AG08395 (cell line): ENCODE data around the gene DRAXIN.

Source experiments
- DNase-seq: peaks from one replicate; pipeline ENCODE4 v3.0.0; 2012; ENCODE audit warnings: mixed read lengths, low spot score

DRAXIN gene

GRCh38 chr1:11690397-11691301, 861 bp upstream of the DRAXIN start:
- DNase-seq: no peak

- DNase-seq: no peak
Measured at GRCh38 chr1:11691928-11692711, 610 bp downstream of the DRAXIN start.

- peak; percentile 97 for DNase-seq
Measured at GRCh38 chr1:11693024-11693590, 1.6 kb downstream of the DRAXIN start.

- DNase-seq: no peak
Measured at GRCh38 chr1:11693917-11694316, 2.4 kb downstream of the DRAXIN start.

GRCh38 chr1:11695861-11696260, 4.4 kb downstream of the DRAXIN start:
- no peak for DNase-seq

GRCh38 chr1:11697188-11697892, 5.8 kb downstream of the DRAXIN start:
- no peak for DNase-seq

GRCh38 chr1:11697893-11698210, 6.3 kb downstream of the DRAXIN start:
- DNase-seq: no peak

GRCh38 chr1:11700601-11701467, 9.3 kb downstream of the DRAXIN start:
- DNase-seq: no peak

- peak; percentile 27 for DNase-seq
Measured at GRCh38 chr1:11701551-11701961, 10.0 kb downstream of the DRAXIN start.

GRCh38 chr1:11701981-11702803, 10.7 kb downstream of the DRAXIN start:
- no peak for DNase-seq

GRCh38 chr1:11703357-11704193, 12.1 kb downstream of the DRAXIN start:
- no peak for DNase-seq

GRCh38 chr1:11704194-11704529, 12.7 kb downstream of the DRAXIN start:
- DNase-seq: no peak

GRCh38 chr1:11704691-11705475, 13.4 kb downstream of the DRAXIN start:
- no peak for DNase-seq

GRCh38 chr1:11705596-11705995, 14.1 kb downstream of the DRAXIN start:
- no peak for DNase-seq

GRCh38 chr1:11706292-11706691, 14.8 kb downstream of the DRAXIN start:
- DNase-seq: no peak

GRCh38 chr1:11707621-11708276, 16.2 kb downstream of the DRAXIN start:
- no peak for DNase-seq

GRCh38 chr1:11708554-11709350, 17.2 kb downstream of the DRAXIN start:
- DNase-seq: no peak
